Astrocyte (in vitro differentiated cells and primary cell): ENCODE data around the gene URB1.

Source experiments
- CTCF ChIP-seq: IDR thresholded peaks from 2 replicates; pipeline ENCODE4 v1.5.1; 2011; ENCODE audit warnings: low read depth, mild to moderate bottlenecking, inconsistent platforms, low read length, moderate library complexity; ENCODE audit not compliant: insufficient read depth
- EZH2 ChIP-seq: IDR thresholded peaks from 2 replicates; pipeline ENCODE4 v1.6.1; 2012; ENCODE audit warnings: mild to moderate bottlenecking, low read length, inconsistent platforms; ENCODE audit not compliant: insufficient read depth

- no peak for TF ChIP-seq CTCF
- TF ChIP-seq EZH2, result no peak
Observed at GRCh38 chr21:32335601-32336575, 56.9 kb downstream of the URB1 start.
